GM12801 (cell line): ENCODE results near the gene TNRC18.

ENCODE experiments used
- CTCF ChIP-seq: IDR thresholded peaks from one replicate; pipeline ENCODE4 v1.5.1; 2011; ENCODE audit warnings: control low read depth; ENCODE audit not compliant: insufficient read length; ENCODE audit errors: extremely low read depth

The TNRC18 gene

GRCh38 chr7:5424749-5425506 is 1.3 kb upstream of the TNRC18 start:
- no peak for TF ChIP-seq CTCF

- no peak for TF ChIP-seq CTCF
Observed at GRCh38 chr7:5423976-5424748, 528 bp upstream of the TNRC18 start.

GRCh38 chr7:5422396-5423305 is 983 bp downstream of the TNRC18 start:
- no peak for TF ChIP-seq CTCF

GRCh38 chr7:5421714-5422395 is 1.8 kb downstream of the TNRC18 start:
- no peak for TF ChIP-seq CTCF

- TF ChIP-seq CTCF: no peak
Observed at GRCh38 chr7:5420881-5421713, 2.5 kb downstream of the TNRC18 start.

- no peak for TF ChIP-seq CTCF
Observed at GRCh38 chr7:5420067-5420880, 3.4 kb downstream of the TNRC18 start.
